Measurements from ENCODE around the gene SEMA3G. TPM values are rescaled to one million over a fixed set of nuclear protein-coding genes. Genes with fewer than 3 reads are reported as not detected.
A peak's percentile ranks its signal among the peaks of the same experiment; 100 is the strongest.

Gene SEMA3G
- total RNA-seq, 1 donor from 2014 or later, result 9.2 TPM

- Histone ChIP-seq H3K4me3 (no peak overlapping the region), H3K27ac (replicated peaks) (no peak overlapping the region), H3K4me1 (peaks cover 21% of the 10 kb centered on the region), H3K36me3 (peaks cover 99% of the 10 kb centered on the region), H3K27me3 (ENCODE audit: low read depth) (no peaks in the 10 kb centered on the region), H3K9me3 (replicated peaks) (no peaks in the 10 kb centered on the region)
- intact Hi-C loops (cut with micrococcal nuclease), result loop anchor here (10.0 kb wide), 1 partner anchor 68 kb away; no protein-coding TSS in a partner anchor
- TF ChIP-seq CTCF (IDR thresholded peaks at IDR 0.05; ENCODE audit: borderline replicate concordance), result no peak
- no peak for DNase-seq
These were observed 32.3 kb upstream of the SEMA3G start for GRCh38 chr3:52477076-52477795.

DNA sequence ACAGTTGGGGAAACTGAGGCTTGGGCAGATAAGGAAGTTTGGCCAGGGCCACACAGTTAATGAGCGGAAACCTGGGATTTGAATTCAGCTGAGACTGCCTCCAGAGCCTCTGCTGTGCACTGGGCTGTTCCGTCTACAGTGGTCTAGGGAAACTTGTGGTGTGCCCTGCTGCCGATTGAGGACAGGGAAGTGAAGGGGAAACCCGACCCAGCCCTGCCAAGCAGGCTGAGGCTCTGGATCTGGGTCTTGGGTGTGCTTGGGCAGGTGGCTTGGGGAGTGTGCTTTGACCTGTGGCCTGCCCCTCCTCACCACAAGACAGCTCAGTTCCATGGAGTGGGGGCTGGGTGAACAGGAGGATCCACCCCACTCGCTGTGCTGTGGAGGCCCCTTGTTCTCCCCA is 28.1 kb upstream of the SEMA3G start:
- Histone ChIP-seq H3K27ac (replicated peaks) (peak overlapping the region; percentile 75), H3K36me3 (peaks cover 70% of the 10 kb centered on the region), H3K4me3 (no peak overlapping the region), H3K27me3 (ENCODE audit: low read depth) (no peaks in the 10 kb centered on the region), H3K9me3 (replicated peaks) (no peaks in the 10 kb centered on the region), H3K4me1 (peaks cover 48% of the 10 kb centered on the region)
- no peak for TF ChIP-seq CTCF (IDR thresholded peaks at IDR 0.05; ENCODE audit: borderline replicate concordance)
- DNase-seq, result no peak
- intact Hi-C loops (cut with micrococcal nuclease), result loop anchor here (10.0 kb wide), 1 partner anchor 72 kb away; no protein-coding TSS in a partner anchor

DNA sequence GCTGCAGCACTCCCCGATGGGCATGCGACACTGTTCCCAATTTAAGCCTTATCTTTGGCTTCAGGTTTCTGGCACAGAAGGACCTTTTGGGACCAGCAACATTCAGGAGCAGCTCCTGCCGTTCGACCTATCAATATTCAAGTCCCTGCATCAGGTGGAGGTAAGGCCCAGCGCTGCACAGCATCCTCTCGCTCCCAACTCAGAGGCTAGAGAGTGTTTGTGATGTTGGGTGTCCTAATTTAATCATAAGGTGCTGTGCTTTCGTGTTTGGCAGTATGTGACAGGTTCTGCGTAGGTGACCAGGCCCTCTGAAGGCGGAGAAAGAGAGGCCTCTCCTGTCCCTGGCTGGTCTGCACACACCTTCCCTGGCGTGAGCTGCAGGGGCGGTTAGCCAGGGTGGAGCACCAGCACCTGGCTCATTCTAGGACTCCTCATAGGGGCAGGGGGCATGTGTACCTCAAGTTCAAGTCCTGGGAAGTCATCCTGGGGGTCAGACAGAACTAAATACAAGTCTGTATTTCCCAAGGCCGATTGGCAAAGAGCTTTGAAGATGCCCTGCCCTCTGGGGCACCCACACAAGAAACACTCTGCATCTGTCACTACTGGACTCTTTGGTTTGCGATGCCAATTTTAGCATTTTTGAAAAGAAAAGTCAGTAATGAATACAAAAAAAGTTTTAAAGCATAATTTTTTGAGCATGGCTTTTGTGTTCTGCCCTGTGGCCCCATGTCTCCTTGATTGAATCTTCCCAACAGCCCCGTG is 27.5 kb upstream of the SEMA3G start:
- Histone ChIP-seq H3K27ac (replicated peaks) (peak overlapping the region; percentile 75), H3K27me3 (ENCODE audit: low read depth) (no peaks in the 10 kb centered on the region), H3K36me3 (peaks cover 64% of the 10 kb centered on the region), H3K9me3 (replicated peaks) (no peaks in the 10 kb centered on the region), H3K4me1 (peaks cover 54% of the 10 kb centered on the region), H3K4me3 (no peak overlapping the region)
- DNase-seq, result no peak
- intact Hi-C loops (cut with micrococcal nuclease), result loop anchor here (10.0 kb wide), 1 partner anchor 72 kb away; no protein-coding TSS in a partner anchor
- TF ChIP-seq CTCF (IDR thresholded peaks at IDR 0.05; ENCODE audit: borderline replicate concordance), result no peak

DNA sequence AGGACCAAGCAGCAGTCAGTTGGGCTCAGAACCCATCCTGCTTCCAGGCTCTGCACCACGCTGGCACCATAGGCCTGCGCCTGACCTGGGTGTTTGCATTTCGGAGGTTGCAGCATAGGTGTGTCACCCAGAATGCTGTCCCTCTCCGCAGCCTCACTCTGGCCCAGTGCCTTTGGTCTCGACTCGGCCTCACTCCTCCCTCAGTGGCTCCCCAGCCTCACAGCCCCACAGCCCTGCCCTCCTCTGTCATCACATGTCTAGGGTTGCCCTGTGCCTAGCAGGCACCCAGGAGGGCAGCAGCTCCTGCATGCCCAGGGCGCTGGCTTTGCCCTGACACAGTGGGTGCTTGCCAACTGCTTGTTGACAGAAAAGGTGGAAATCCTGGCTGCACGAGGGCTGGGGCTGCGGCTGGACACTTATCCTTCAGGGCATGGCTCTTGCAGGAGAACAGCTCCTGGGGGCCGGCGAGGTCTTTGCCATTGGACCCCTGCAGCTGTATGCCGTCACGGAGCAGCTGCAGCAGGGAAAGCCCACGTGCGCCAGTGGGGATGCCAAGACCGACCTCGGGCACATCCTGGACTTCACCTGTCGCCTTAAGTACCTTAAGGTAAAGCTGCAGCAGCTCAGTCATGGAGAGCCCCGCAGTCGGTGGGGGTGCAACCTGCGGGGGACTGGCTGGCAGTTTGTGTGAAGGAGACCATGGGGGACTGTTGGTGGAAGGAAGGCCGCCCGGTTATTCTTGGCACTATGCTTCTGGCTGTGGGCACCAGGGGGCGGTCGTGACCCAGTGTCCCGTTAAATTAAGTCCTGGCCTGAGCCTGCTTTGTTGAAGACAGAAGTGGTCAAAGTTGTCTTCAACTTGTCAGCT is 26.7 kb upstream of the SEMA3G start:
- intact Hi-C loops (cut with micrococcal nuclease), result loop anchor here (10.0 kb wide), 1 partner anchor 73 kb away; no protein-coding TSS in a partner anchor
- Histone ChIP-seq H3K9me3 (replicated peaks) (no peaks in the 10 kb centered on the region), H3K4me1 (peaks cover 59% of the 10 kb centered on the region), H3K27me3 (ENCODE audit: low read depth) (no peaks in the 10 kb centered on the region), H3K4me3 (peak overlapping the region; percentile 12), H3K36me3 (peaks cover 56% of the 10 kb centered on the region), H3K27ac (replicated peaks) (peak overlapping the region; percentile 75)
- TF ChIP-seq CTCF (IDR thresholded peaks at IDR 0.05; ENCODE audit: borderline replicate concordance), result peak; percentile 86
- peak; percentile 82 for DNase-seq

DNA sequence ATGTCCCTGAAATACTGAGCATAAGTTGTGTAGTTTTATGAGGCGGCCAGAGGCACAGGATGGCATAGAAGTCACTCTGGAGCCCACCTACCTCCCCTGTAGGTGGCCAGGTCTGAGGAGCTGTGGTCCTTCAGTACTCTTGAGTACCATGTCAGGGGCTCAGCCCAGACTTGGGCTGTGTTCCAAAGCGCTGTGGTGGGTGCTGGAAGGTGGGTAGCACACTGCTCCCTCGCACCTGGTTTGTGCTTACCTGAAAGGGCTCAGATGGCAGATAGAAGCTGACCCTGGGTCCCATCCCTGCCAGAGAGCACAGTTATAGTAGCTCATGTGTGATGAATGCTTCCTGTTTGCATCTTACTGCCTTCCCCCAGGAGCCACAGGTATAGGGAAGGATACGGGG is 26.0 kb upstream of the SEMA3G start:
- intact Hi-C loops (cut with micrococcal nuclease), result loop anchor here (10.0 kb wide), 1 partner anchor 74 kb away; no protein-coding TSS in a partner anchor
- H3K4me1 ChIP-seq, result peaks cover 66% of the 10 kb centered on the region
- no peaks in the 10 kb centered on the region for H3K27me3 ChIP-seq (ENCODE audit: low read depth)
- H3K36me3 ChIP-seq, result peaks cover 51% of the 10 kb centered on the region
- no peaks in the 10 kb centered on the region for H3K9me3 ChIP-seq (replicated peaks)
- peak overlapping the region; percentile 75 for H3K27ac ChIP-seq (replicated peaks)
- no peak for DNase-seq
- H3K4me3 ChIP-seq, result no peak overlapping the region
- TF ChIP-seq CTCF (IDR thresholded peaks at IDR 0.05; ENCODE audit: borderline replicate concordance), result no peak
